ENCODE results near the gene TGFB1I1. TPM values are rescaled to one million over a fixed set of nuclear protein-coding genes. Genes with fewer than 3 reads are reported as not detected.

The TGFB1I1 gene
- total and polyA plus RNA-seq, 2 of the 13 experiments (the other 11 are each of a cell fraction or from before 2014, with no cell fraction given): 0.80 to 2.9 TPM

DNA sequence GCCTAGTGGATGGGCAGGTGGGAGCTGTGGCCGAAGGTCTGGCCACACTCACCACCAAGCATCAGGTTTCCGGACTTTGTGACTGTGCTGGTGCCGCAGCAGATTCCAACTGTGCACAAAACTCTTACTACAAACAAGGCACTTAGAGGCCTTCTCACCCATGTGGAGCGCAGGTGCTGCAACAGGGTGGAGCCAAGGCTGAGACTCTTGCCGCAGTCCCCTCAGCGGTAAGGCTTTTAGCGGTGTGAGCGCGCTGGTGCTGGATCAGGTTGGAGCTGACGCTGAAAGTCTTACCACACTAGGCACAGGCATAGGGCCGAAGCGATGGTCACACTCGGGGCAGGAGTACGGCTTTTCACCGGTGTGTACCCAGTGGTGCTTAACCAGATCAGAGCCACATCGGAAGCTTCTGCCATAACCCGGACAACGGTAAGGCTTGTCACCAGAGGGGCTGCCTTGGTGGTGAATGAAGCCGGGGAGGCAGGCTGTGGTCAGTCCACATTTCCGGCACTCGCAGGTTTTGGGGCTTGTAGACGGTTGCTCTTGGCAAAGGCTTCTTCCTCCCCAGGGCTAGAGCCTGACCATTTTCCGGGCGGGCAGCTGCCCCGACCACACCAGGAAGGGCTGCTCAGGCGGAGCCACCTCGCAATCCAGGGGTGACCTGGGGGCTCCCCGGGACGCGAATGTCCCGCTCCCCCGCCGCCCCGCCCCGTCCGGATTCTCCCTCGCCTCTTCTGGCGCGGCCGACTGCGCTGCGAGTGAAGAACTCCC lies 13.7 kb upstream of the TGFB1I1 start (continued):
- TF ChIP-seq, protein P1, sequence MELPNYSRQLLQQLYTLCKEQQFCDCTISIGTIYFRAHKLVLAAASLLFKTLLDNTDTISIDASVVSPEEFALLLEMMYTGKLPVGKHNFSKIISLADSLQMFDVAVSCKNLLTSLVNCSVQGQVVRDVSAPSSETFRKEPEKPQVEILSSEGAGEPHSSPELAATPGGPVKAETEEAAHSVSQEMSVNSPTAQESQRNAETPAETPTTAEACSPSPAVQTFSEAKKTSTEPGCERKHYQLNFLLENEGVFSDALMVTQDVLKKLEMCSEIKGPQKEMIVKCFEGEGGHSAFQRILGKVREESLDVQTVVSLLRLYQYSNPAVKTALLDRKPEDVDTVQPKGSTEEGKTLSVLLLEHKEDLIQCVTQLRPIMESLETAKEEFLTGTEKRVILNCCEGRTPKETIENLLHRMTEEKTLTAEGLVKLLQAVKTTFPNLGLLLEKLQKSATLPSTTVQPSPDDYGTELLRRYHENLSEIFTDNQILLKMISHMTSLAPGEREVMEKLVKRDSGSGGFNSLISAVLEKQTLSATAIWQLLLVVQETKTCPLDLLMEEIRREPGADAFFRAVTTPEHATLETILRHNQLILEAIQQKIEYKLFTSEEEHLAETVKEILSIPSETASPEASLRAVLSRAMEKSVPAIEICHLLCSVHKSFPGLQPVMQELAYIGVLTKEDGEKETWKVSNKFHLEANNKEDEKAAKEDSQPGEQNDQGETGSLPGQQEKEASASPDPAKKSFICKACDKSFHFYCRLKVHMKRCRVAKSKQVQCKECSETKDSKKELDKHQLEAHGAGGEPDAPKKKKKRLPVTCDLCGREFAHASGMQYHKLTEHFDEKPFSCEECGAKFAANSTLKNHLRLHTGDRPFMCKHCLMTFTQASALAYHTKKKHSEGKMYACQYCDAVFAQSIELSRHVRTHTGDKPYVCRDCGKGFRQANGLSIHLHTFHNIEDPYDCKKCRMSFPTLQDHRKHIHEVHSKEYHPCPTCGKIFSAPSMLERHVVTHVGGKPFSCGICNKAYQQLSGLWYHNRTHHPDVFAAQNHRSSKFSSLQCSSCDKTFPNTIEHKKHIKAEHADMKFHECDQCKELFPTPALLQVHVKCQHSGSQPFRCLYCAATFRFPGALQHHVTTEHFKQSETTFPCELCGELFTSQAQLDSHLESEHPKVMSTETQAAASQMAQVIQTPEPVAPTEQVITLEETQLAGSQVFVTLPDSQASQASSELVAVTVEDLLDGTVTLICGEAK (IDR thresholded peaks at IDR 0.05): no peak
- TF ChIP-seq, protein P1 (CRISPR knock-in tag; IDR thresholded peaks at IDR 0.05): peak; percentile 83
- TF ChIP-seq YY1 (IDR thresholded peaks at IDR 0.05; ENCODE audit: insufficient read depth, insufficient replicate concordance, low read depth, low read length) (peak; percentile 68), MTF2 (CRISPR knock-in tag; IDR thresholded peaks at IDR 0.05; ENCODE audit: borderline replicate concordance) (no peak), IRF9 (CRISPR knock-in tag; IDR thresholded peaks at IDR 0.05; ENCODE audit: borderline replicate concordance) (no peak), ZNF326 (CRISPR knock-in tag; IDR thresholded peaks at IDR 0.05; ENCODE audit: borderline replicate concordance) (no peak), ZNF788 (CRISPR knock-in tag; IDR thresholded peaks at IDR 0.05; ENCODE audit: borderline replicate concordance) (peak; percentile 98), CREM (IDR thresholded peaks at IDR 0.05) (peak; percentile 52; the same call in 1 of the 2 replicates), CREM (CRISPR knock-in tag; IDR thresholded peaks at IDR 0.05) (no peak), FLYWCH1 (CRISPR knock-in tag; IDR thresholded peaks at IDR 0.05) (no peak; the same call in 1 of the 2 replicates)
- TF ChIP-seq, protein P2, sequence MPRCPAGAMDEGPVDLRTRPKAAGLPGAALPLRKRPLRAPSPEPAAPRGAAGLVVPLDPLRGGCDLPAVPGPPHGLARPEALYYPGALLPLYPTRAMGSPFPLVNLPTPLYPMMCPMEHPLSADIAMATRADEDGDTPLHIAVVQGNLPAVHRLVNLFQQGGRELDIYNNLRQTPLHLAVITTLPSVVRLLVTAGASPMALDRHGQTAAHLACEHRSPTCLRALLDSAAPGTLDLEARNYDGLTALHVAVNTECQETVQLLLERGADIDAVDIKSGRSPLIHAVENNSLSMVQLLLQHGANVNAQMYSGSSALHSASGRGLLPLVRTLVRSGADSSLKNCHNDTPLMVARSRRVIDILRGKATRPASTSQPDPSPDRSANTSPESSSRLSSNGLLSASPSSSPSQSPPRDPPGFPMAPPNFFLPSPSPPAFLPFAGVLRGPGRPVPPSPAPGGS (CRISPR knock-in tag; IDR thresholded peaks at IDR 0.05): 0 out of 2 replicates have a peak, but pooled peaks have one; percentile 55
- TF ChIP-seq, protein P3, sequence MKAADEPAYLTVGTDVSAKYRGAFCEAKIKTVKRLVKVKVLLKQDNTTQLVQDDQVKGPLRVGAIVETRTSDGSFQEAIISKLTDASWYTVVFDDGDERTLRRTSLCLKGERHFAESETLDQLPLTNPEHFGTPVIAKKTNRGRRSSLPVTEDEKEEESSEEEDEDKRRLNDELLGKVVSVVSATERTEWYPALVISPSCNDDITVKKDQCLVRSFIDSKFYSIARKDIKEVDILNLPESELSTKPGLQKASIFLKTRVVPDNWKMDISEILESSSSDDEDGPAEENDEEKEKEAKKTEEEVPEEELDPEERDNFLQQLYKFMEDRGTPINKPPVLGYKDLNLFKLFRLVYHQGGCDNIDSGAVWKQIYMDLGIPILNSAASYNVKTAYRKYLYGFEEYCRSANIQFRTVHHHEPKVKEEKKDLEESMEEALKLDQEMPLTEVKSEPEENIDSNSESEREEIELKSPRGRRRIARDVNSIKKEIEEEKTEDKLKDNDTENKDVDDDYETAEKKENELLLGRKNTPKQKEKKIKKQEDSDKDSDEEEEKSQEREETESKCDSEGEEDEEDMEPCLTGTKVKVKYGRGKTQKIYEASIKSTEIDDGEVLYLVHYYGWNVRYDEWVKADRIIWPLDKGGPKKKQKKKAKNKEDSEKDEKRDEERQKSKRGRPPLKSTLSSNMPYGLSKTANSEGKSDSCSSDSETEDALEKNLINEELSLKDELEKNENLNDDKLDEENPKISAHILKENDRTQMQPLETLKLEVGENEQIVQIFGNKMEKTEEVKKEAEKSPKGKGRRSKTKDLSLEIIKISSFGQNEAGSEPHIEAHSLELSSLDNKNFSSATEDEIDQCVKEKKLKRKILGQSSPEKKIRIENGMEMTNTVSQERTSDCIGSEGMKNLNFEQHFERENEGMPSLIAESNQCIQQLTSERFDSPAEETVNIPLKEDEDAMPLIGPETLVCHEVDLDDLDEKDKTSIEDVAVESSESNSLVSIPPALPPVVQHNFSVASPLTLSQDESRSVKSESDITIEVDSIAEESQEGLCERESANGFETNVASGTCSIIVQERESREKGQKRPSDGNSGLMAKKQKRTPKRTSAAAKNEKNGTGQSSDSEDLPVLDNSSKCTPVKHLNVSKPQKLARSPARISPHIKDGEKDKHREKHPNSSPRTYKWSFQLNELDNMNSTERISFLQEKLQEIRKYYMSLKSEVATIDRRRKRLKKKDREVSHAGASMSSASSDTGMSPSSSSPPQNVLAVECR (CRISPR knock-in tag; IDR thresholded peaks at IDR 0.05; ENCODE audit: borderline replicate concordance): peak; percentile 82
